WI38 (cell line): ENCODE data around the gene TMED5.

Source experiments
- H3K4me3 ChIP-seq: 2 replicates; pipeline ENCODE4 v1.5.1; 2011; ENCODE audit warnings: low read depth, mild to moderate bottlenecking, control low read depth, low read length
- CTCF ChIP-seq: IDR thresholded peaks from 2 replicates; pipeline ENCODE4 v1.5.1; 2012; ENCODE audit warnings: low read depth, mild to moderate bottlenecking, control low read depth, low read length

The TMED5 gene

GRCh38 chr1:93206567-93206954, 26.3 kb upstream of the TMED5 start:
- TF ChIP-seq CTCF: no peak
- no peak overlapping the region for H3K4me3 ChIP-seq

- no peak for TF ChIP-seq CTCF
- H3K4me3 ChIP-seq: no peak overlapping the region
These were observed 25.8 kb upstream of the TMED5 start for GRCh38 chr1:93205892-93206566.

GRCh38 chr1:93200714-93201113, 20.5 kb upstream of the TMED5 start:
- no peak for TF ChIP-seq CTCF

GRCh38 chr1:93200086-93200620, 19.9 kb upstream of the TMED5 start:
- H3K4me3 ChIP-seq: no peak overlapping the region
- TF ChIP-seq CTCF: no peak

More at GRCh38 chr1:93200714-93201113, 20.5 kb upstream of the TMED5 start:
- no peak overlapping the region for H3K4me3 ChIP-seq

- H3K4me3 ChIP-seq: no peak overlapping the region
- TF ChIP-seq CTCF: no peak
These were observed 18.9 kb upstream of the TMED5 start for GRCh38 chr1:93199150-93199549.

- H3K4me3 ChIP-seq: no peak overlapping the region
- TF ChIP-seq CTCF: no peak
These were observed 16.4 kb upstream of the TMED5 start for GRCh38 chr1:93196591-93196990.

- no peak for TF ChIP-seq CTCF
- H3K4me3 ChIP-seq: no peak overlapping the region
These were observed 14.2 kb upstream of the TMED5 start for GRCh38 chr1:93194231-93194990.
